Fibroblast of pulmonary artery (primary cell): Measurements from ENCODE around the gene NGFR.

Experiments
- DNase-seq: peaks from one replicate; pipeline ENCODE4 v3.0.0-alpha.2; 2010; ENCODE audit warnings: low read depth
- H3K4me3 ChIP-seq: replicated peaks from 2 replicates; pipeline ENCODE4 v1.5.1; 2011; ENCODE audit warnings: low read depth, mild to moderate bottlenecking, control low read depth, low read length, moderate library complexity
- CTCF ChIP-seq: IDR thresholded peaks from 2 replicates; pipeline ENCODE4 v1.5.1; 2011; ENCODE audit warnings: mild to moderate bottlenecking, control low read depth, low read length, inconsistent platforms; ENCODE audit errors: missing control alignments

NGFR gene

GRCh38 chr17:49510059-49510719, 15.1 kb downstream of the NGFR start:
- no peak for DNase-seq
- H3K4me3 ChIP-seq: no peak overlapping the region
- TF ChIP-seq CTCF: no peak

GRCh38 chr17:49510720-49511110, 15.6 kb downstream of the NGFR start:
- DNase-seq: no peak
- no peak for TF ChIP-seq CTCF
- no peak overlapping the region for H3K4me3 ChIP-seq

GRCh38 chr17:49511810-49512209, 16.7 kb downstream of the NGFR start:
- DNase-seq: no peak
- TF ChIP-seq CTCF: no peak
- H3K4me3 ChIP-seq: no peak overlapping the region

- no peak for DNase-seq
Measured at GRCh38 chr17:49512296-49513043, 17.4 kb downstream of the NGFR start.

GRCh38 chr17:49513044-49513395, 17.9 kb downstream of the NGFR start:
- no peak for DNase-seq
- H3K4me3 ChIP-seq: no peak overlapping the region
- TF ChIP-seq CTCF: no peak

More at GRCh38 chr17:49512296-49513043, 17.4 kb downstream of the NGFR start:
- TF ChIP-seq CTCF: no peak
- no peak overlapping the region for H3K4me3 ChIP-seq

GRCh38 chr17:49513641-49514040, 18.5 kb downstream of the NGFR start:
- H3K4me3 ChIP-seq: no peak overlapping the region
- DNase-seq: no peak
- no peak for TF ChIP-seq CTCF
